Left lung (tissue), 10 donors: ENCODE measurements around the gene ROBO1. TPM values are rescaled to one million over a fixed set of nuclear protein-coding genes. Genes with fewer than 3 reads are reported as not detected.

ENCODE experiments used
- ATAC-seq: fragments of 200-7000 bp; cut with Tn5 transposase; one replicate; pipeline ENCODE4 v1.9.1; 2020; ENCODE audit warnings: moderate library complexity
- DNase-seq, 4 donors: peaks; one replicate each; pipeline ENCODE4 v3.0.0-alpha.2; 2013 to 2020
- H3K27ac ChIP-seq, 2 donors: fragments of 200-600 bp; sonication (generic) in 1 of 2; one replicate each; pipeline versions ENCODE4 v1.5.0 to v1.8.0; 2020 to 2021
- H3K27me3 ChIP-seq, 2 donors: fragments of 200-600 bp; sonication (generic) in 1 of 2; one replicate each; pipeline versions ENCODE4 v1.5.0 to v1.8.0; 2020 to 2021
- H3K36me3 ChIP-seq, 2 donors: fragments of 200-600 bp; sonication (generic) in 1 of 2; one replicate each; pipeline versions ENCODE4 v1.5.0 to v1.8.0; 2020 to 2021
- H3K4me1 ChIP-seq, 2 donors: fragments of 200-600 bp; one replicate each; pipeline ENCODE4 v1.8.0; 2021
- H3K4me3 ChIP-seq, 2 donors: fragments of 200-600 bp; sonication (generic) in 1 of 2; one replicate each; pipeline versions ENCODE4 v1.5.0 to v1.8.0; 2020 to 2021; ENCODE audit warnings: mild to moderate bottlenecking in 1 of 2
- H3K9me3 ChIP-seq, 2 donors: fragments of 200-600 bp; sonication (generic) in 1 of 2; one replicate each; pipeline versions ENCODE4 v1.5.0 to v1.8.0; 2020 to 2021
- intact Hi-C, 2 donors: fragments of 100-400 bp; cut with DNase I; formaldehyde crosslinking; loops; one replicate each; pipeline versions ENCODE4 v1.11.2 to v1.14.2; 2022
- polyA plus RNA-seq, 6 donors: library from polyadenylated mRNA; unstranded; fragments of 120-200 nt; gene quantifications; one replicate each; pipeline ENCODE4 v1.2.1, GENCODE V29; 2013; ENCODE audit not compliant: insufficient read length in 6 of 6
- total RNA-seq, 2 donors: library from RNA; stranded (reverse); fragmentation: NEBNext Ultra II Directional; extraction: Animal tissue kit (Norgen Biotek cat#: 25700); gene quantifications; one replicate each; pipeline ENCODE4 v1.2.1, GENCODE V29; 2021
- TF ChIP-seq, protein P1 (sequence below), 2 donors: fragments of 200-600 bp; sonication (generic) in 1 of 2; IDR thresholded peaks; one replicate each; pipeline versions ENCODE4 v1.5.0 to v1.8.0; 2021; ENCODE audit warnings: antibody characterized with exemption in 2 of 2
- donor health status: DM: no; HTN: yes; CAD: no.
- donor health status: DM: no; HTN: no; CAD: no.

The ROBO1 gene
- total and polyA plus RNA-seq, 8 donors: 20.3 to 134 (median 102) TPM

- no peaks in the 10 kb centered on the region for H3K36me3 ChIP-seq
- H3K4me3 ChIP-seq: no peak overlapping the region
- H3K27me3 ChIP-seq: no peaks in the 10 kb centered on the region
- TF ChIP-seq, protein P1, sequence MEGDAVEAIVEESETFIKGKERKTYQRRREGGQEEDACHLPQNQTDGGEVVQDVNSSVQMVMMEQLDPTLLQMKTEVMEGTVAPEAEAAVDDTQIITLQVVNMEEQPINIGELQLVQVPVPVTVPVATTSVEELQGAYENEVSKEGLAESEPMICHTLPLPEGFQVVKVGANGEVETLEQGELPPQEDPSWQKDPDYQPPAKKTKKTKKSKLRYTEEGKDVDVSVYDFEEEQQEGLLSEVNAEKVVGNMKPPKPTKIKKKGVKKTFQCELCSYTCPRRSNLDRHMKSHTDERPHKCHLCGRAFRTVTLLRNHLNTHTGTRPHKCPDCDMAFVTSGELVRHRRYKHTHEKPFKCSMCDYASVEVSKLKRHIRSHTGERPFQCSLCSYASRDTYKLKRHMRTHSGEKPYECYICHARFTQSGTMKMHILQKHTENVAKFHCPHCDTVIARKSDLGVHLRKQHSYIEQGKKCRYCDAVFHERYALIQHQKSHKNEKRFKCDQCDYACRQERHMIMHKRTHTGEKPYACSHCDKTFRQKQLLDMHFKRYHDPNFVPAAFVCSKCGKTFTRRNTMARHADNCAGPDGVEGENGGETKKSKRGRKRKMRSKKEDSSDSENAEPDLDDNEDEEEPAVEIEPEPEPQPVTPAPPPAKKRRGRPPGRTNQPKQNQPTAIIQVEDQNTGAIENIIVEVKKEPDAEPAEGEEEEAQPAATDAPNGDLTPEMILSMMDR (IDR thresholded peaks at IDR 0.05): no peak
- no peak for ATAC-seq
- H3K4me1 ChIP-seq: no peaks in the 10 kb centered on the region
- H3K27ac ChIP-seq: no peak overlapping the region
- intact Hi-C loops: no loop called here
- no peaks in the 10 kb centered on the region for H3K9me3 ChIP-seq
- DNase-seq: no peak
These were observed 896.8 kb downstream of the ROBO1 start for GRCh38 chr3:78871048-78871447.

- Histone ChIP-seq H3K4me1 (no peaks in the 10 kb centered on the region), H3K4me3 (no peak overlapping the region), H3K9me3 (no peaks in the 10 kb centered on the region), H3K36me3 (no peaks in the 10 kb centered on the region), H3K27me3 (no peaks in the 10 kb centered on the region), H3K27ac (no peak overlapping the region)
- TF ChIP-seq, protein P1 (IDR thresholded peaks at IDR 0.05): no peak
- intact Hi-C loops: no loop called here
- DNase-seq (no peak), ATAC-seq (no peak)
These were observed 897.3 kb downstream of the ROBO1 start for GRCh38 chr3:78870484-78870883.

DNA sequence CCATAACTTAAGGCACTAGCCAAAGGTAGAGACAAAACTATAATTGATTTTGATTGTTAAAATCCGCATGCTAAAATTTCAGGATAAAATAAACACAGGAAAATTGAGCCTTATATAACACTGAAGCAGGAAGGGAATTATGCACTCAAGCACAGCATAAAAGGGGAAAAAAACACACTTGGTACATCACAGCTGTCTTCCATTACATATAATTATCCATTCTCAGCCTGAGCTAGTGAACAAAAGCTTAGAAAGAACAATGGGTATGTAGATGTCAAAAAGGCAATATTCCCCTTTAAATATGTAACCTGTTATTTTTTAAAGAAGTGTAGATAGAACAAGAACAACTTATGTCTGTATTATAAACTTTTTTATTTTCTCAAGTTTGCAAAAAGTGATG lies 899.2 kb downstream of the ROBO1 start:
- Histone ChIP-seq H3K9me3 (no peaks in the 10 kb centered on the region), H3K36me3 (no peaks in the 10 kb centered on the region), H3K4me3 (no peak overlapping the region), H3K27ac (no peak overlapping the region), H3K27me3 (no peaks in the 10 kb centered on the region), H3K4me1 (no peaks in the 10 kb centered on the region)
- no peak for DNase-seq
- ATAC-seq: no peak
- intact Hi-C loops: no loop called here
- TF ChIP-seq, protein P1 (IDR thresholded peaks at IDR 0.05): no peak

GRCh38 chr3:78867409-78868372 lies 900.1 kb downstream of the ROBO1 start:
- Histone ChIP-seq H3K4me3 (no peak overlapping the region), H3K27me3 (no peaks in the 10 kb centered on the region), H3K4me1 (no peaks in the 10 kb centered on the region), H3K27ac (no peak overlapping the region), H3K36me3 (no peaks in the 10 kb centered on the region), H3K9me3 (no peaks in the 10 kb centered on the region)
- DNase-seq (no peak), ATAC-seq (no peak)
- intact Hi-C loops: no loop called here
- TF ChIP-seq, protein P1 (IDR thresholded peaks at IDR 0.05): no peak

DNA sequence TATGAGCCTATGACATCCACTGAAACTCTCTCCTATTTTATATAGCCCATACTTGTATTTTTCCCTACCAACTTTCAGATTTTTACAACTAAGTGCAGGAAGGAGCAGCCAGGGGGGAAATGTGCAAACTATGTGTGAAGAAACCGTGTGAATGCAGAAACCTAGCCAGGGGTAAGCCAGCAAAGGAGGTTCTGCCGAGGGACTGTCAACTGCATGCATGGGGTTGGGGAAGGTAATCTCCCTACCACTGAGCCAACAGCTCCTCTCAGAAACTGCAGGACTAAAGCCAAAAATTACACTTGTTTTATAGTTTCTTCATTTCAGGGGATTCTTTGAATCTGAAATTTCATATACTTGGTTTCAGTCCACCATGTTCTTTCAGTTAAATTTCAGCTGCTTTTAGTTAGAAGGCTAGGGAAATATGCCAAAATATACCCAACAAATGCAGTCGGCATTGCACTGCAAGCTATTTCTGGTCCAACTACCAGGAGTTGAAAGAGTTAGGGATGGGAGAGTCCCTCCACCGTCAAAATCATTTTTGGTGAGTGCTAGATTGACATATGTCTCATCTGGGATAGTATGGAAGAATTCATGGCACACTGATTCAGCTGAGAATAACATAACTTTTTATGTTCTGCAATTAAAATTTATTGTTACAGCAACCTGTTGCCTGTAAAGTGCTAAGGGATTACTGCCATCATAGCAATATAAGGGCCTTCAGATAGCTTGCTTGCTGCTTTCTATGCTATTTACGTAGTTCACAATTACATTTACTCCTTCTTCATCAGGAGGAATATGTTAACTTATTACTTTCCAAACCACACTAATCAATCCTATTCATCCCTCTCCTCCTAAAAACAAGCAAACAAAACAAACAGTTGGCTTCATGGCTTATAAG lies 904.2 kb downstream of the ROBO1 start:
- TF ChIP-seq, protein P1 (IDR thresholded peaks at IDR 0.05): no peak
- intact Hi-C loops: no loop called here

More for the DNA sequence above, 904.2 kb downstream of the ROBO1 start:
- H3K27ac ChIP-seq: no peak overlapping the region
- no peaks in the 10 kb centered on the region for H3K36me3 ChIP-seq
- no peak for ATAC-seq
- H3K4me1 ChIP-seq: no peaks in the 10 kb centered on the region
- no peaks in the 10 kb centered on the region for H3K27me3 ChIP-seq
- DNase-seq: no peak
- H3K9me3 ChIP-seq: peaks cover 0 to 5% of the 10 kb centered on the region in 2 donors
- no peak overlapping the region for H3K4me3 ChIP-seq
